GM18873 (cell line): ENCODE measurements around the gene RNF144A.
"Not testable (repeated sequence)": the region's sequence is repeated elsewhere in the genome, so short reads cannot be mapped to it uniquely, and the experiment has no call there.

ENCODE experiments used
- ATAC-seq: cut with Tn5 transposase; IDR thresholded peaks from one replicate; pipeline ENCODE4 v1.9.1; 2021; ENCODE audit warnings: mild to moderate bottlenecking, moderate library complexity, moderate number of reproducible peaks; ENCODE audit not compliant: unreplicated experiment, low FRiP score

Gene RNF144A

DNA sequence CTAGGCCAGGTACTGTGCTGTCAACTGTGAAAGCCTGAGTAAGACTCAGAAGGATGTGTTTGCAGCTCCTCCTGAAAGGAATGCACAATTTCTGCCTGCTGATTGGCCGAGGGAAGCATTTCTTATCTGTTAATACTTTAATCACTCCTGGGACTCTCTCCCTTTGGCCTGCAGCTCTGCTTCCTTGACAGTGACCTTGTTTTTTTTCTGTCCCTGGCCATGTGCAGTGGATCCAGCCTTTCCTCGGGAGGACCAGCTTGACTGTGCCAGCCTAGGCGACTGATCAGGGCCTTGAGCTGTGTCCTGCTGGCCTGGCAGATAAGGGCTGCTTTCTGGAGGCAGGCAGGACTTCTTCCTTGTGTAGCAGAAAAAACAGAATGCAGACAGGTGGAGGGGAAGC is 10.0 kb downstream of the RNF144A start:
- ATAC-seq = no peak

GRCh38 chr2:6927753-6928152 is 10.5 kb downstream of the RNF144A start:
- ATAC-seq = no peak

DNA sequence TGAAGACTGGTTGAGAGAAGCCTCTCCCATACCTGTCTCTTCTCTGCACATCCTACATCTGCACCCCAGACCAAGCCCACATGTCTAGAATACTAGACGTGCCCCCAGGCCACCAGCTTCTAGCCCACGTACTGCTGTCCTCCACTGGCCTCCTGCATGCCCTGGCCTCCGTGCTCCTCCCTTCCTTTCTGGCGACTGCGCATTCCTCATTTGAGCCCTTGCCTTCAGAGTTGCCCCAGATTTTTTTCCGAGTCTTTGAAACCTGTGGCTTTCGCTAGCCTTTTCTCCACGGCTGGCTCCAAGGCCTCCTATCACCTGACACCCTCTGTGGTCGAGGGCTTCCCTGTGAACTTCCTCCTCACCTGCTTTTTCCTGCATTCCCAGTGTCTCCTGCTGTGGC is 11.2 kb downstream of the RNF144A start:
- ATAC-seq = no peak

GRCh38 chr2:6929196-6929819 is 12.1 kb downstream of the RNF144A start:
- ATAC-seq = no peak

- ATAC-seq = no peak
These were observed 13.9 kb downstream of the RNF144A start for GRCh38 chr2:6930923-6931647.

DNA sequence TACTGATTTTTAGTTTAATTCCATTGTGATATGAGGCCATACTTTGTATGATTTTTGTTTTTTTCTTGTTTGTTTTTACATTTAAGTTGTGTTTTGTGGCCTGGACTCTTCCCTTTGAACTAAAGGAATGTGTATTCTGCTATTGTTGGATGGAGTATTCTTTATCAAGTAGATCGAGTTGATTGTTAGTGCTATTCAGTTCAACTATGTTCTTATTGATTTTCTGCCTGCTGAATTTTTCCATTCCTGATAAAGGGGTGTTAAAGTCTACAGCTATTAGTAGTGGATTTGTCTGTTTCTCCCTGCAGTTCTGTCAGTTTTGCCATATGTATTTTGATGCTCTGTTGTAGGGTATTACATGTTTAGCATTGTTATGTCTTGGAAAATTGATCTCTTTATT is 14.5 kb downstream of the RNF144A start:
- no peak for ATAC-seq

- ATAC-seq = no peak
These were observed 15.0 kb downstream of the RNF144A start for GRCh38 chr2:6932206-6932605.

- ATAC-seq = no peak
These were observed 15.6 kb downstream of the RNF144A start for GRCh38 chr2:6932828-6933227.

GRCh38 chr2:6933911-6934310 is 16.7 kb downstream of the RNF144A start:
- ATAC-seq = no peak

GRCh38 chr2:6934345-6934744 is 17.1 kb downstream of the RNF144A start:
- ATAC-seq = no peak

DNA sequence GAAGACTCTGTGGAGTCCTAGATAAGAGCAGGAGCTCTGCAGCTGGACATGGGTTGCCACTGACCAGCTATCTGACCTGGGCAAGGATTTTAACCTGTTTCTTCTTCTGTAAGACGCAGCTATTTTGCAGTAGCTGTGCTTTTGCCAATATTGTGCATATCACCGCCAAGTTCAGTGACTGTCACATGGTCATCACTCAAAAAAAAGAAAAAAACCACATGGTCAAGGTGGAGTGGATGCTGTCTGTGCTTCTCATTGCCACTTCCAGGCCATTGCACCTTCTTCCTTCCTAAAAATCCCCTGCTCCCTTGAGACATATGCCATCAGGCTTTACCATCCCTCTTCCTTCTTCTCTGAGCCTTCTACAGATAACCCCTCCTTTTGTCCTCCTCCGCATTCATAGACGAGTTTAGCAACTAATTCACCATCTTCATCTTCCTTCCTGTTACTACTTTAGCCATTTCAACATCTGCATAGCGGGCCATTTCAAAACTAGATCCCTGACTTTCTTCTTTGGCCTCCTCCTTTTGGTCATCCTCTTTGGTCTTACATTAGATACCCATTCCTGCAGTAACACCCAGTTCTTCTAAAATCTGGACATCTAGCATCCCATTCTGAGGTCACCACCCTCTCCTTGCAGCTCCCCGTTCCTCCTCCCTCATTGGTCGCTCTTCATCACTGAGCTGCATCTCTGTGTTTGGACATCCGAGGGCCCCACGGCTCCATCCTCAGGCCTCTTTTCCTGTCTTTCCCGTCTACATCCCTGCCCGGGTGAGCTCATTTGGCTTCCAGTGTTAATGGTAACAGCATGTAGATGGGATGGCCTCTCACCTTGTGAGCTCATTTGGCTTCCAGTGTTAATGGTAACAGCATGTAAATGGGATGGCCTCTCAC is 17.8 kb downstream of the RNF144A start:
- no peak for ATAC-seq

DNA sequence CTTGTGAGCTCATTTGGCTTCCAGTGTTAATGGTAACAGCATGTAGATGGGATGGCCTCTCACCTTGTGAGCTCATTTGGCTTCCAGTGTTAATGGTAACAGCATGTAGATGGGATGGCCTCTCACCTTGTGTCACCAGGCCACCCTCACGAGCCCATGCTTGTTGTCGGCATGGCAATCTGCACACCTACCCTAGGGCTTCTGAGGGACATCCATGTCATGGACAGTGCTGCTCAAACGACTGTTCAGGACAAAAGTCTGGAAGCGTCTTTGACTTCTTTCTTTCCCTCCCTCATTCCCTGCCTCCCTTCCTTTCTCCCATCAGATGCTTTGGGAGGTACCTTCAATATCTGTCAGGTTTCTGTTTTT is 18.4 kb downstream of the RNF144A start:
- ATAC-seq = not testable (repeated sequence)

GRCh38 chr2:6937157-6937556 is 19.9 kb downstream of the RNF144A start:
- no peak for ATAC-seq

DNA sequence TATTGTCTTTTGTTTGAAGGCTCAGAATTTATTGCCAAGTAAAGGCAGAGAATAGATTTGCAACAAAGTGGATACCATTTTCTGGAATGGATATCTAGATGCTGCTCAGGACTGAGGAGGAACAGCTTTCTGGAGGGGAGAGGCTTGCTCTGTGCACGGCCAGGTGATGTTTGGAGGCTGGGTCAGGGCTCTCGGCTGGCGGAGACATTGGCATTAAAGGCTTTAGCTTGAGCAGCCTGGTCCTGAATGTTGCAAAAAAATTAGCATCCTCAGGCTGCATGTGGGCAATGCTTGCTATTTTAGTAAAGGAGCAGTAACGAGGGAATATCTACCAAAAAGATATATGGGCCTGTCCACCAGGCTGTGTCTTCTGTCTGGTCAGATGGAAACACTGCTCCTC is 20.4 kb downstream of the RNF144A start:
- ATAC-seq = no peak

DNA sequence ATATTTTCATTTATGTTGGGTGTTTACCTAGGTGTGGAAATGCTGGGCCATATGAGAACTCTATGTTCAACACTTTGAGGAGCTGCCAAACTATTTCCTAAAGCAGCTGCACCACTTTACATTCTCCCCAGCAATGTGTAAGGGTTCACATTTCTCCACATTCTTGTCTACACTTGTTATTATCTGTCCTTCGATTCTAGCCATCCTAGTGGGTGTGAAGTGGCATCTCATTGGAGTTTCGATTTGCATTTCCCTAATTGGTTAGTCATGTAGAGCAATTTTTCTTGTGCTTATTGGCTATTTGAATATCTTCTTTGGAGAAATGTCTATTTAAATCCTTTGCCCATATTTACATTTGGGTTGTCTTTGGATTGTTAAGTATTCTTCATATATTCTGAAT is 21.9 kb downstream of the RNF144A start:
- no peak for ATAC-seq

- no peak for ATAC-seq
These were observed 23.6 kb downstream of the RNF144A start for GRCh38 chr2:6940820-6941219.

- no peak for ATAC-seq
These were observed 24.3 kb downstream of the RNF144A start for GRCh38 chr2:6941299-6942046.

- ATAC-seq = no peak
These were observed 25.6 kb downstream of the RNF144A start for GRCh38 chr2:6942848-6943247.

DNA sequence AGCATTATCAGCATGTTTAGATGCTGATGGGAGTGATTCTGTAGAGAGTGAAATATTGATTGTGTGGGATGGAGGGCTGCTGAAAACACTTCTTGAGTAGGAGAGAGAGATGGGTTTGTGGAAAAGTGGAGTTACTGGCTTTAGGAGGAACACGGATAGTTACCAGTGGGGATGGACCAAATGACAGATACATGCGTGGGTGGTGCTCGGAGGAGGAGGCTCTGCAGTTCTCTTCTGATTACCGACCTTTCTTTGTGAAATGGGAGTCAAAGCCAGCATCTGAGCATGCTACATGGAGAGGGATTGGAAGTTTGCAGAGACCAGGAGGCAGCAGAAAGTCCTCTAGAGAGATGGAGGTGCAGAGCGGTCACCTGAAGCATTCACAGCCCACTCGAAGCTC is 26.3 kb downstream of the RNF144A start:
- ATAC-seq = no peak

- ATAC-seq = no peak
These were observed 26.8 kb downstream of the RNF144A start for GRCh38 chr2:6943971-6944370.

DNA sequence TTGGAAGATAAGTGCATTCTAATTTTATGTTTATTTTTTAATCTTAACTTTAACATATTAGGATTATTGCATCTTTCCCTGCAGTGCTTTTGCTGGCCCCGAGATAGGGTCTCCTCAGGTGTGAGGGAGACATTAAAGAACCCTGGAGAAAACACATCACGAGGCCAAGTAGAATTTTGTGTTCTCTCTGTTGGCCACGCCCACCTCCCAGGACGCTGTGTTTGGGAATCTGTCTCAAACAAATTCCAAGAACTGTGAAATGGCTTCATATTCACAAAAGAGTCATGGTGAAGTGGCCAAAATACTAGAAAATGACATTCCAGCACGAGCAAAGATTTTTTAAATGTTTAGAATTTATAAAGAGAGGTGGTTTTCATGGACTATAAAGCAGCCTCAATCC is 27.3 kb downstream of the RNF144A start:
- no peak for ATAC-seq
